HepG2 (cell line): ENCODE data around the gene FANCE. TPM values are rescaled to one million over a fixed set of nuclear protein-coding genes. Genes with fewer than 3 reads are reported as not detected.

ENCODE experiments used
- ATF2 ChIP-seq: sonication (generic); formaldehyde crosslinking; IDR thresholded peaks from 2 replicates; pipeline ENCODE4 v1.4.0; 2020; ENCODE audit warnings: missing genetic modification reagents
- CCDC6 ChIP-seq: sonication (generic); formaldehyde crosslinking; IDR thresholded peaks from 2 replicates; pipeline ENCODE4 v1.8.1; 2022; ENCODE audit warnings: mild to moderate bottlenecking, missing genetic modification reagents, moderate library complexity
- ELF1 ChIP-seq: sonication (generic); formaldehyde crosslinking; IDR thresholded peaks from 2 replicates; pipeline ENCODE4 v1.4.0; 2020; ENCODE audit warnings: missing genetic modification reagents
- KLF11 ChIP-seq: IDR thresholded peaks from 2 replicates; pipeline ENCODE4 v1.6.1; 2016; ENCODE audit warnings: missing compliant biosample characterization
- MED1 ChIP-seq: sonication (generic); formaldehyde crosslinking; IDR thresholded peaks from 2 replicates; pipeline ENCODE4 v1.4.0; 2020; ENCODE audit warnings: missing genetic modification reagents
- PHF20 ChIP-seq: sonication (generic); formaldehyde crosslinking; IDR thresholded peaks from 2 replicates; pipeline ENCODE4 v1.5.0; 2020; ENCODE audit warnings: mild to moderate bottlenecking, missing genetic modification reagents
- RFX1 ChIP-seq: fragments of 450-650 bp; IDR thresholded peaks from 2 replicates; pipeline ENCODE4 v1.6.1; 2017
- SUZ12 ChIP-seq: fragments of 150-350 bp; IDR thresholded peaks from 2 replicates; pipeline ENCODE4 v1.6.1; 2014; ENCODE audit warnings: low read depth, low read length
- ZNF230 ChIP-seq: sonication (generic); formaldehyde crosslinking; IDR thresholded peaks from 2 replicates; pipeline ENCODE4 v1.4.0; 2020; ENCODE audit warnings: mild to moderate bottlenecking, missing genetic modification reagents
- ZNF468 ChIP-seq: sonication (generic); formaldehyde crosslinking; IDR thresholded peaks from 2 replicates; pipeline ENCODE4 v1.8.0; 2022; ENCODE audit warnings: mild to moderate bottlenecking, moderate library complexity, missing genetic modification reagents
- ZNF609 ChIP-seq: sonication (generic); formaldehyde crosslinking; IDR thresholded peaks from 2 replicates; pipeline ENCODE4 v1.4.0; 2020; ENCODE audit warnings: mild to moderate bottlenecking, missing genetic modification reagents, borderline replicate concordance
- ZNF773 ChIP-seq: sonication (generic); formaldehyde crosslinking; IDR thresholded peaks from 2 replicates; pipeline ENCODE4 v1.4.0; 2020; ENCODE audit warnings: missing genetic modification reagents, borderline replicate concordance
- polyA plus RNA-seq, 8 experiments: library from polyadenylated mRNA; depleted of rRNA in 3 of 8; stranded (reverse) in 7 of 8; unstranded in 1 of 8; fragments of >200 nt; fragmentation: Illumina TruSeq in 4 of 8; extraction: Trizol in 4 of 8; gene quantifications; 2 replicates each; pipeline versions ENCODE4 v1.2.1 to v1.2.3, GENCODE V29; 2011 to 2016; ENCODE audit warnings: low read depth in 4 of 8, missing spikeins in 1 of 8, mixed read lengths in 1 of 8; ENCODE audit not compliant: insufficient read depth in 1 of 8
- total RNA-seq, 5 experiments: library from RNA; depleted of rRNA; stranded (reverse); fragments of >200 nt; fragmentation: Illumina TruSeq; extraction: Trizol; gene quantifications; 2 replicates each; pipeline ENCODE4 v1.2.3, GENCODE V29; 2016; ENCODE audit warnings: low read depth in 1 of 5
- TF ChIP-seq, protein P1 (sequence below): sonication (generic); formaldehyde crosslinking; IDR thresholded peaks from 2 replicates; pipeline ENCODE4 v1.8.1; 2023; ENCODE audit warnings: missing genetic modification reagents, mild to moderate bottlenecking, borderline replicate concordance
- TF ChIP-seq, protein P2 (sequence below): IDR thresholded peaks from 2 replicates; pipeline ENCODE4 v1.6.1; 2018; ENCODE audit warnings: missing genetic modification reagents, mild to moderate bottlenecking, missing compliant biosample characterization
- TF ChIP-seq, protein P3 (sequence below): sonication (generic); formaldehyde crosslinking; IDR thresholded peaks from 2 replicates; pipeline ENCODE4 v1.4.0; 2020; ENCODE audit warnings: mild to moderate bottlenecking, low read depth, missing genetic modification reagents
- TF ChIP-seq, protein P4 (sequence below): sonication (generic); formaldehyde crosslinking; conservative IDR thresholded peaks from 2 replicates; pipeline ENCODE4 v1.4.0; 2020; ENCODE audit warnings: mild to moderate bottlenecking, missing genetic modification reagents, moderate library complexity

Gene FANCE
- total and polyA plus RNA-seq, 2 of the 13 experiments (the other 11 are each of a cell fraction or from before 2014, with no cell fraction given), result 7.1 to 11.2 TPM

DNA sequence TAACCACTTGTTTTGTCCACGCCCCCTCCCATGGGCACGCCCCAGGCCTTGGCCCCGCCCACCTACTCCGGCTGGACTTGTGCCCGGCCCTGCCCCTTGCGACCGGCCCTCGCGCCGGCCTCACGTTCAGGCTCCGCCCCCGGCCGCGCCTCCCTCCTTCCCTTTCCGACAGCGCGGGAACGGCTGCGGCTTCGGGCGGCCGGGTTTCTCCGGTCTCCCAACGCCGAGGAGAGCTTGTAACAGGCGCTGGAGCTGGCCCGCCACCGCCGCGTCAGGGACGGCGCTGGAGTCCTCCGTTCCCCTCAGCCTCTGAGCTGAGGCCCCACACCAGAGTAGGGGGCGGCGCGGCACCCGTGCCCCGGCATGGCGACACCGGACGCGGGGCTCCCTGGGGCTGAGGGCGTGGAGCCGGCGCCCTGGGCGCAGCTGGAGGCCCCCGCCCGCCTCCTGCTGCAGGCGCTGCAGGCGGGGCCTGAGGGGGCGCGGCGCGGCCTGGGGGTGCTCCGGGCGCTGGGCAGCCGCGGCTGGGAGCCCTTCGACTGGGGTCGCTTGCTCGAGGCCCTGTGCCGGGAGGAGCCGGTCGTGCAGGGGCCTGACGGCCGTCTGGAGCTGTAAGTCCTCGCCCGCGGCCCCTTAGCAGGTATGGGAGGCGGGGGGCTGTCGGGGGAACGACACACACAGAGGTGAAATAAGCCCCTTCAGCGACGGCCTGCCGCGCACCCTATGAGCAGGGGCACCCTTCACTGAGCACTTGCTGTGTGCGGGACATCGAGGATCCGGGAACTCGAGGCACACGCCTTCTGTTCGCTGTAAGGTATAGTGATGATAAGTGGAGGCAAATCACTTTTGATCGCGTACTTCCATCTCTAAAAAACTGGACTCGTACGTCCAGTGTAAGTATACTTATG lies at the start of gene FANCE (continued):
- TF ChIP-seq, protein P1, sequence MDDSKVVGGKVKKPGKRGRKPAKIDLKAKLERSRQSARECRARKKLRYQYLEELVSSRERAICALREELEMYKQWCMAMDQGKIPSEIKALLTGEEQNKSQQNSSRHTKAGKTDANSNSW, result peak; percentile 90; the same call in 1 of the 2 replicates
- TF ChIP-seq ELF1 (CRISPR knock-in tag) (no peak; the same call in none of the 2 replicates), RFX1 (no peak), CCDC6 (no peak), ATF2 (CRISPR knock-in tag) (peak; percentile 44; the same call in 1 of the 2 replicates), SUZ12 (no peak), ZNF468 (no peak), ZNF773 (CRISPR knock-in tag) (no peak), ZNF609 (CRISPR knock-in tag) (no peak; the same call in 1 of the 2 replicates), KLF11 (CRISPR knock-in tag) (no peak), ZNF230 (CRISPR knock-in tag) (no peak; the same call in 1 of the 2 replicates), MED1 (CRISPR knock-in tag) (peak; percentile 61), PHF20 (no peak; the same call in 1 of the 2 replicates)
- TF ChIP-seq, protein P2, sequence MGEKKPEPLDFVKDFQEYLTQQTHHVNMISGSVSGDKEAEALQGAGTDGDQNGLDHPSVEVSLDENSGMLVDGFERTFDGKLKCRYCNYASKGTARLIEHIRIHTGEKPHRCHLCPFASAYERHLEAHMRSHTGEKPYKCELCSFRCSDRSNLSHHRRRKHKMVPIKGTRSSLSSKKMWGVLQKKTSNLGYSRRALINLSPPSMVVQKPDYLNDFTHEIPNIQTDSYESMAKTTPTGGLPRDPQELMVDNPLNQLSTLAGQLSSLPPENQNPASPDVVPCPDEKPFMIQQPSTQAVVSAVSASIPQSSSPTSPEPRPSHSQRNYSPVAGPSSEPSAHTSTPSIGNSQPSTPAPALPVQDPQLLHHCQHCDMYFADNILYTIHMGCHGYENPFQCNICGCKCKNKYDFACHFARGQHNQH, result peak; percentile 61; the same call in 1 of the 2 replicates
- TF ChIP-seq, protein P3, sequence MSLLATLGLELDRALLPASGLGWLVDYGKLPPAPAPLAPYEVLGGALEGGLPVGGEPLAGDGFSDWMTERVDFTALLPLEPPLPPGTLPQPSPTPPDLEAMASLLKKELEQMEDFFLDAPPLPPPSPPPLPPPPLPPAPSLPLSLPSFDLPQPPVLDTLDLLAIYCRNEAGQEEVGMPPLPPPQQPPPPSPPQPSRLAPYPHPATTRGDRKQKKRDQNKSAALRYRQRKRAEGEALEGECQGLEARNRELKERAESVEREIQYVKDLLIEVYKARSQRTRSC (CRISPR knock-in tag), result no peak
- TF ChIP-seq, protein P4, sequence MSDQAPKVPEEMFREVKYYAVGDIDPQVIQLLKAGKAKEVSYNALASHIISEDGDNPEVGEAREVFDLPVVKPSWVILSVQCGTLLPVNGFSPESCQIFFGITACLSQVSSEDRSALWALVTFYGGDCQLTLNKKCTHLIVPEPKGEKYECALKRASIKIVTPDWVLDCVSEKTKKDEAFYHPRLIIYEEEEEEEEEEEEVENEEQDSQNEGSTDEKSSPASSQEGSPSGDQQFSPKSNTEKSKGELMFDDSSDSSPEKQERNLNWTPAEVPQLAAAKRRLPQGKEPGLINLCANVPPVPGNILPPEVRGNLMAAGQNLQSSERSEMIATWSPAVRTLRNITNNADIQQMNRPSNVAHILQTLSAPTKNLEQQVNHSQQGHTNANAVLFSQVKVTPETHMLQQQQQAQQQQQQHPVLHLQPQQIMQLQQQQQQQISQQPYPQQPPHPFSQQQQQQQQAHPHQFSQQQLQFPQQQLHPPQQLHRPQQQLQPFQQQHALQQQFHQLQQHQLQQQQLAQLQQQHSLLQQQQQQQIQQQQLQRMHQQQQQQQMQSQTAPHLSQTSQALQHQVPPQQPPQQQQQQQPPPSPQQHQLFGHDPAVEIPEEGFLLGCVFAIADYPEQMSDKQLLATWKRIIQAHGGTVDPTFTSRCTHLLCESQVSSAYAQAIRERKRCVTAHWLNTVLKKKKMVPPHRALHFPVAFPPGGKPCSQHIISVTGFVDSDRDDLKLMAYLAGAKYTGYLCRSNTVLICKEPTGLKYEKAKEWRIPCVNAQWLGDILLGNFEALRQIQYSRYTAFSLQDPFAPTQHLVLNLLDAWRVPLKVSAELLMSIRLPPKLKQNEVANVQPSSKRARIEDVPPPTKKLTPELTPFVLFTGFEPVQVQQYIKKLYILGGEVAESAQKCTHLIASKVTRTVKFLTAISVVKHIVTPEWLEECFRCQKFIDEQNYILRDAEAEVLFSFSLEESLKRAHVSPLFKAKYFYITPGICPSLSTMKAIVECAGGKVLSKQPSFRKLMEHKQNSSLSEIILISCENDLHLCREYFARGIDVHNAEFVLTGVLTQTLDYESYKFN (CRISPR knock-in tag), result peak; percentile 70
